Body of pancreas (tissue), 4 donors: ENCODE measurements around the gene MPHOSPH9.

Experiments used
- POLR2A ChIP-seq, 3 donors: fragments of 450-650 bp; IDR thresholded peaks; one replicate each; pipeline ENCODE4 v1.6.1; 2016; ENCODE audit warnings: antibody characterized with exemption in 3 of 3, mild to moderate bottlenecking in 2 of 3
- TF ChIP-seq, protein P1 (sequence below), 7 experiments: fragments of 450-650 bp in 4 of 7; fragments of 200-600 bp in 3 of 7; sonication (generic) in 3 of 7; IDR thresholded peaks; one replicate each; pipeline ENCODE4 v1.5.1; 2016 to 2019; ENCODE audit warnings: antibody characterized with exemption in 7 of 7

DNA sequence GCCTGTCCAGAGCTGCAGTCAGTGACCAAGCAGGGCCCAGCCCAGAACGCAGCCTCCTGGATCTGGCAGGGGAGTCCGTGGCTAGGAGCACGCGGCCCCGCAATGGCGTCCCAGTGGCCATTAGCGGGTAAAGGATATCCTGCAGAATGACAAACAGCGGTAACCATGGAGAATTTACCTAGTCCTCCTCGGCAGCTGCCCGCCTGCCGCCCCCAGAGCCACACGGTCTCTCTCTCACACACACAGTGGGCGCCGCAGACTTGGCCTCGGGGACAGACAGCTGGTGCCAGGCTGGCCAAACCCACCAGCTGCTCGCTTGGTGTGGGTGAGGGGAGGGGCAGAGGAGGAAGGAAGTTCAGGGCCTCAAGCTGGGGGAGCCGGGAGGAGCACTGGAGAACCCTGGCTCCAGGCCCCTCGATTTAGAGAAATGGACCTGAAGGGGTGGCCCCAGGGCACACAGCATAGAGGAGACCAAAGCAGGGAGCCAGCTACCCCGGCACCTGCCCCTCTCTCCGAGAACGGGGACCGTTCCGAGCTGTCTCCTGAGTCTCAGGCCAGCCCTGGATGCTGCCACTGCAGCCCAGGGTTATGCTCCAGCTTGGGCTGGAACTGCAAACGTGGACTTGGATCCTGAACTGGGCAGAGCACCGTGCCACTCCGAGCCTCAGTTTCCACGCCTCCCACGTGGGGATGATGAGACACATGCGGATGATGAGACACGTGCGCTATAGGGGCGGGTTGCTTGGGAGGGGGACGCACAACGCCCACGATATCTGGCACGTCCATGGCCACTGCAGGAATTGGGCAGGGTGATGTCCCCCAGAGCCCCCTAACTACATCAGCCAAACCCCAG, 35.3 kb upstream of the MPHOSPH9 start:
- TF ChIP-seq, protein P1, sequence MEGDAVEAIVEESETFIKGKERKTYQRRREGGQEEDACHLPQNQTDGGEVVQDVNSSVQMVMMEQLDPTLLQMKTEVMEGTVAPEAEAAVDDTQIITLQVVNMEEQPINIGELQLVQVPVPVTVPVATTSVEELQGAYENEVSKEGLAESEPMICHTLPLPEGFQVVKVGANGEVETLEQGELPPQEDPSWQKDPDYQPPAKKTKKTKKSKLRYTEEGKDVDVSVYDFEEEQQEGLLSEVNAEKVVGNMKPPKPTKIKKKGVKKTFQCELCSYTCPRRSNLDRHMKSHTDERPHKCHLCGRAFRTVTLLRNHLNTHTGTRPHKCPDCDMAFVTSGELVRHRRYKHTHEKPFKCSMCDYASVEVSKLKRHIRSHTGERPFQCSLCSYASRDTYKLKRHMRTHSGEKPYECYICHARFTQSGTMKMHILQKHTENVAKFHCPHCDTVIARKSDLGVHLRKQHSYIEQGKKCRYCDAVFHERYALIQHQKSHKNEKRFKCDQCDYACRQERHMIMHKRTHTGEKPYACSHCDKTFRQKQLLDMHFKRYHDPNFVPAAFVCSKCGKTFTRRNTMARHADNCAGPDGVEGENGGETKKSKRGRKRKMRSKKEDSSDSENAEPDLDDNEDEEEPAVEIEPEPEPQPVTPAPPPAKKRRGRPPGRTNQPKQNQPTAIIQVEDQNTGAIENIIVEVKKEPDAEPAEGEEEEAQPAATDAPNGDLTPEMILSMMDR (IDR thresholded peaks at IDR 0.05): no peak
- TF ChIP-seq POLR2A (IDR thresholded peaks at IDR 0.05): no peak
